ENCODE measurements around the gene TPBGL. TPM values are rescaled to one million over a fixed set of nuclear protein-coding genes. Genes with fewer than 3 reads are reported as not detected.

Gene TPBGL
- total and polyA plus RNA-seq, 2 donors, result 0.38 TPM; not detected in 1

- H3K36me3 ChIP-seq (ENCODE audit: insufficient read depth), result no peaks in the 10 kb centered on the region
- H3K4me1 ChIP-seq (ENCODE audit: insufficient read depth), result no peaks in the 10 kb centered on the region
- 96% methylated on average over 6 of the region's 6 CpGs for WGBS
- no peak overlapping the region for H3K27ac ChIP-seq (ENCODE audit: low read depth)
- no peak for DNase-seq (ENCODE audit: extremely low spot score)
- H3K4me3 ChIP-seq (ENCODE audit: low read depth, low read length), result no peak overlapping the region
These were observed 51.2 kb downstream of the TPBGL start for GRCh38 chr11:75291741-75292140.

DNA sequence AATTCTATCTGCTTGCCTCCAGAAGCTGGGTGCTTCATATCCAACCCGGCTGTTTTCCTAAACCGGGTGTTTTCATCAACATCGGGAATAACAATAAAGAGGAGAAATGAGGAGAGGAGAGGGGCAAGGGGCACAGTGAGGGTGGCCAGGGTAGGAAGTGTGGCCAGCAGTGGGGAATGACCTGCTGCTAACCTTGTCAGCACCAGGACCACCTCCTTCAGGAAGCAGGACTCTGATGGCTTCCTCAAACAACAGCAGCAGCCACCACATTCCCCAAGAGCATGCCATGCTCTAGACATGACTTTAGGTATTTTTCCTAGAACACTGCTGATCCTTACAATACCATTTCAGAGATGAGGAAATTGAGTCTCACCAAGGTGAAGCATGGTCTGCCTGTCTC lies 52.4 kb downstream of the TPBGL start:
- Histone ChIP-seq H3K36me3 (ENCODE audit: insufficient read depth) (no peaks in the 10 kb centered on the region), H3K27ac (ENCODE audit: low read depth) (no peak overlapping the region), H3K4me1 (ENCODE audit: insufficient read depth) (no peaks in the 10 kb centered on the region), H3K4me3 (ENCODE audit: low read depth, low read length) (no peak overlapping the region)
- DNase-seq (ENCODE audit: extremely low spot score), result no peak
- 75% methylated on average over 3 of the region's 3 CpGs for WGBS

Other genes starting within 250 kb of the TPBGL start
- 0.05 TPM for gene OR2AT4, start 143.9 kb upstream of the TPBGL start, total RNA-seq
- not detected for gene OR2AT4, start 143.9 kb upstream of the TPBGL start, polyA plus RNA-seq
- gene SLCO2B1, start 89.7 kb upstream of the TPBGL start, total RNA-seq, result 11.7 TPM
- gene SLCO2B1, start 89.7 kb upstream of the TPBGL start, polyA plus RNA-seq, result 25.1 TPM
- gene ARRB1, start 110.9 kb downstream of the TPBGL start, total RNA-seq, result 34.5 TPM
- 31.4 TPM for gene ARRB1, start 110.9 kb downstream of the TPBGL start, polyA plus RNA-seq
- 961 TPM for gene RPS3, start 158.7 kb downstream of the TPBGL start, total RNA-seq
- gene RPS3, start 158.7 kb downstream of the TPBGL start, polyA plus RNA-seq, result 2,414 TPM
- gene KLHL35, start 192.4 kb downstream of the TPBGL start, total RNA-seq, result 1.7 TPM
- gene KLHL35, start 192.4 kb downstream of the TPBGL start, polyA plus RNA-seq, result 0.39 TPM

All from urinary bladder (tissue), 4 donors.